ENCODE results near the gene PRRT4.

Gene PRRT4

GRCh38 chr7:128361411-128362379 lies at the start of gene PRRT4:
Gene PRRT4 (minus strand): TSS chr7:128361690.
- DNase-seq: peak; percentile 57

- no peak for DNase-seq
These were observed 48.9 kb upstream of the PRRT4 start for GRCh38 chr7:128410451-128410753.

- peak; percentile 88 for DNase-seq
These were observed 48.3 kb upstream of the PRRT4 start, which contains the start of gene IMPDH1 for GRCh38 chr7:128409596-128410450. Gene IMPDH1 (minus strand): TSS chr7:128409982. CDS start chr7:128409901, 81 bp downstream.

- DNase-seq: no peak
These were observed 47.5 kb upstream of the PRRT4 start for GRCh38 chr7:128408709-128409595.

DNA sequence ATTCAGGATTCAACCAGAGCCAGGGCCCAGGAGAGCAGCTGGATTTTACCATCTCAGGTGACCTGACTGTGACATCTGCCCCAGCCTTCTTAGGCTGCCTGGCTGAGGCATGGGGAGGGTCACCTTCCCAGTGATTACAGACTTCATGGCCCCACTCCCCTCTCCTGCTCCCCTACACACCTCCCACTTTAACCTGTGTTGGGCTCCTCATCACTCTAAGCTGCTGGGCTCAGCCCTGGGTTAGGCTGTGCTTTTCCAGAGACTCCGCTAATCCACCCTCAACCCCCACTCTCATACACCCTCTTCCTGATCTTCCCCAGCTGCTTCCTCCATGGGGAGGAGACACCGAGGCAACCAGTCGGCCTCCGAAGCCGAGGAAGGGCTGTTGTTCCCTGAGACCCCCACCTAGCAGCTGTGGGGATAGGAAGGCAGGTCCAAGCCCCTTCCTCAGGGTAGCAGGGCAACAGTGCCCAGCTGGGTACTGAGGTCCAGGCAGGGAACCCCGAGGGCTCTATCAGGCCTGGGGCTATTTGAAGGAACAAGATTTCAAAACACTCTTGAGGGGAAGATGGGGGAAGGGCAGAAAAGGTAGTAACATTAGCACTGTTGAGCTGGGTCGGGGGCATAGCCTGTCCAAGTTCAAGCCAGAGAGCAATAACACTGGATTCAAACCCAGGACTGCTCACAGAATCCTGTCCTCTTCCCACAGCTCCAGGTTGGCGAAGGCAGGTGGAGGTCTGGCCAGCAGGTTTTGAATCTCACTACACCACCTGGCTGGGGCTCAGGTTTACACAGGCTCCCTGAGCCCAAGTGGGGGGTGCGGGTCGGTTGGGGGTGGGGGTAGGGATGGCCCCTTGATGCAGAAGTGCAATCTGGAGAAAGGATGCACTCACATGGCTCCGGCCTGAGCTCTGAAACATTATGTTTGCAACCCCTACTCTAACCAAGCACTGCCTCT lies 46.5 kb upstream of the PRRT4 start:
- DNase-seq: no peak

DNA sequence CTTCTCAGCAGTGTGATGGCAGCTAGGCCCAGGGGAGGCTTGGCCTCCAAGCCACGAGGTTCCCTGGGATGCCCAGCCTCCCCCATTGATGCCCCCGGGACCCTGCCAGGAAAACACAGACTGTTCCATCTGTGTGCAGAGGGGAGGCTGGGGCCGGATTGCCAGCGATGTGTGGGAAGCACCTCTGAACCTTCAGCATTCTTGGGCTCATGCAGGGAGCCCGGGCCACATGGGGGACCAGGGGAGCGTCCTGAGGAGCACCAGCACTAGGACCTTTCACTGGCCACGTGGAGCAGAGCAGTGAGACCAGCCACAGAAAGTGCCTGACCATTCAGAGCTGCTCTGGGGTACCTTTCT lies 45.7 kb upstream of the PRRT4 start:
- no peak for DNase-seq

GRCh38 chr7:128406314-128407232 lies 45.1 kb upstream of the PRRT4 start:
- DNase-seq: no peak

DNA sequence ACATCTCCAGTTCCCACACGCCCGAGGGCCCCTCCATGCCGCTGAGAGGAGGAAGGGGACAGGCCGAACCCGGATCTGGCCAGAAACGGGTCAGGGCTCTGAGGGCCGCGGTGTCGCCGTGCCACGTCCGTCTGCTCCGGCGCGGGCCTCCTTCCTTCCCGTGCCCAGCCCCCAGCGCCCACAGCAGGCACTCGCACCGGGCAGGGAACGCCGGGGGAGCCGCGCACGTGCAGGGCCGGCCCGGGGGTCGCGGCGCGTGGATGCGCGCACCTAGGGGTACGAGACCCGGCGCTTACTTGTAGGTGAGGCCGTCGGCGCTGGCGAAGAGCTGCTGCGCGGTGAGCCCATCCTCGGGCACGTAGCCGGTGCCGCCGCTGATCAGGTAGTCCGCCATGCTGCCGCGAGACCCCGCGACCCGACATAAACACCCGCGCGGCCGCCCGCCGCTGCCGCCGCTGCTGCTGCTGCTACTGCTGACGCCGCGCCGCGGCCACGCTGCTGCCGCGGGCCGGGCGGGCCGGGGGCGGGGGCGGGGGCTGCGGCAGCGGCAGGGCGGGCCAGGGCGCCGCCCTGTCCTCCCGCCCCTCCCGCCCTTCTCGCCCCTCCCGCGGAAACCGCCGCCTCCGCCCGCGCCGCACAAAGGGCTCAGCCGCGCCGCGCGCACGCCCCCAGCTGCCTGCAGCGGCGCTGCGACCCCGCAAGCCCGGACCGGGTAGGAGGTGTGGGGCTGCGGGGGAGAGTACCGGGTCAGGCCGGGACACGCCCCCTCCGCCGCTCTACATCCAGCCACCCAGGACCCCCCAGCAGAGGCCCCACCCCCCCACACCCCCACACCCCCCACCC lies 44.2 kb upstream of the PRRT4 start:
- peak; percentile 72 for DNase-seq

GRCh38 chr7:128404886-128405470 lies 43.5 kb upstream of the PRRT4 start:
- no peak for DNase-seq

DNA sequence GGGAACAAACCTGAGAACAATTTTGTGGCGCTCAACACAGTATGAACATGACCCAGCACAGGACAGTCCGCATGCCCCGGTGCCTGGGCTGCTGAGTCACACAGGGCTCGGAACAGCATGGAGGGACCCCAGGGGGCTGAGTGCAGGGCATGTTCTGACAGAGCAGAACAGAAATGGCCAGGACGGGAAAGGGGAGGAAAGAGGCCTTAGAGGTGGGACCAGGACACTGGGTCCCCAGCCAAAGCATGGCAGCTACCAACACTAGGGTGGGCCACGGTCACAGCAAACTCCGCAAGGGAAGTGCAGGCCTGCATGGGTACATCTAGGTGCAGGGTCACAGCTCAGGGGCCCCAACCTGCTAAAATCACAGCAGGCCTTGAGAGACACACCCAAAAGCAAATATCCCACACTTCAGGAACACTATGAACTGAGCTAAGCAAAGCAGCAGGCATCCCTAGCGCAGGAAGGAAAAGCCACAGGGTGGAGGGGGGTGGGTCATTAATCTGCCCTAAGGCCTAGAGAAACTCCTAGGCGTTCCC lies 42.7 kb upstream of the PRRT4 start:
- DNase-seq: no peak

- no peak for DNase-seq
These were observed 42.2 kb upstream of the PRRT4 start for GRCh38 chr7:128403676-128404075.

GRCh38 chr7:128402356-128402755 lies 40.9 kb upstream of the PRRT4 start:
- DNase-seq: no peak

GRCh38 chr7:128400566-128400965 lies 39.1 kb upstream of the PRRT4 start:
- DNase-seq: no peak

GRCh38 chr7:128399991-128400390 lies 38.5 kb upstream of the PRRT4 start:
- DNase-seq: no peak

DNA sequence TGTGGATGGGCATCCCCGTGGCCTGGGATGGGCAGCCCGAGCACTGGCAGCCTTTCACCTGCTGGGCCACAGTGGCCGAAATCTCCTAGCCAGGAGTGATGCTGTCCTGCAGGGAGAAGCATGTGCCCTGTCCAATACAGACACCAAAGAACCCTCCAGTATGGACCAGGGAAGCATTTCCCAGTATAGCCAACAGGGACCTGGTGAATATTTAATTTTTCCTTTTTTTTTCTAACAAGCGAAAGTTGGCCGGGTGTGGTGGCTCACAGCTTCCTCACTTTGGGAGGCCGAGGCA lies 37.3 kb upstream of the PRRT4 start:
- no peak for DNase-seq

DNA sequence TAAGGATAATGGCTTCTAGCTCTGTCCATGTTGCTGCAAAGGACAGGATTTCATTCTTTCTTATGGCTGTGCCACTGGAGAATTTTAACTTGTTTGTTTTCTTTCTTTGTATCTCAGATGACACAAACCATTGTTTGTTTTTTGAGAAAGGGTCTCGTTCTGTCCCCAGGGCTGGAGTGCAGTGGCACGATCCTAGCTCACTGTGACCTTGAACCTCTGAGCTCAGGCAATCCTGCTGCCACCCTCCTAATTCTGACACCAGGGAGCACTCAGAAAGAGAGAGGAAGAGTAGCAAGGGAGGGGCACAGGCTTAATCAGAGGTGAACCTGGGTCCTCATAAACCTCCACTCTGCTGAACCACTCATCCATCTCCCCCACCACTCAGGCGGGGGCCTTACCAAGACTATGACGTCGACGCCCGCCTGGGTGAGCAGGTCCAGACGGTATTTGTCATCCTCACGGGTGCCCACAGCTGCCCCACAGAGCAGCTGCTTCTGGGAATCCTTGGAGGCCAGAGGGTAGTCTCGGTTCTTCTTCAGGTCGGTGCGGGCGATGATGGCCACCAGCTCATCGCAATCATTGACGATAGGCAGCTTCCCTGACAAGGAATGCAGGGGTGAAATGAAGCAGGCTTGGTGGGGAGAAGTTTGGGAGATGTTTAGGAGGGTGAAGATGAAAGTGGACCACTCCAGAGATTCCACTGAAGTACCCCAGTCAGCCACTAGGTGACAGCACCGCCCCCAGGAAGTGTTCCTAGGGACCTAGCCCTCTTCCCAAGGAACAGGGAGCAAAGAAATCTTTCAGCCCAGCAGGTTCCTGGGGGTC lies 36.7 kb upstream of the PRRT4 start:
- peak; percentile 43 for DNase-seq

- DNase-seq: no peak
These were observed 34.9 kb upstream of the PRRT4 start for GRCh38 chr7:128396357-128396756.

GRCh38 chr7:128395748-128396147 lies 34.3 kb upstream of the PRRT4 start:
- no peak for DNase-seq

Data from CD4-positive, alpha-beta T cell treated with Interleukin-12 subunit alpha and Interleukin-12 subunit beta, for 1 hour (primary cell).